HG03159 (cell line): ENCODE data around the gene LRRC4C.

Source experiments
- ATAC-seq: cut with Tn5 transposase; IDR thresholded peaks from one replicate; pipeline ENCODE4 v1.9.1; 2021; ENCODE audit warnings: mild to moderate bottlenecking, moderate library complexity; ENCODE audit not compliant: unreplicated experiment

Gene LRRC4C

DNA sequence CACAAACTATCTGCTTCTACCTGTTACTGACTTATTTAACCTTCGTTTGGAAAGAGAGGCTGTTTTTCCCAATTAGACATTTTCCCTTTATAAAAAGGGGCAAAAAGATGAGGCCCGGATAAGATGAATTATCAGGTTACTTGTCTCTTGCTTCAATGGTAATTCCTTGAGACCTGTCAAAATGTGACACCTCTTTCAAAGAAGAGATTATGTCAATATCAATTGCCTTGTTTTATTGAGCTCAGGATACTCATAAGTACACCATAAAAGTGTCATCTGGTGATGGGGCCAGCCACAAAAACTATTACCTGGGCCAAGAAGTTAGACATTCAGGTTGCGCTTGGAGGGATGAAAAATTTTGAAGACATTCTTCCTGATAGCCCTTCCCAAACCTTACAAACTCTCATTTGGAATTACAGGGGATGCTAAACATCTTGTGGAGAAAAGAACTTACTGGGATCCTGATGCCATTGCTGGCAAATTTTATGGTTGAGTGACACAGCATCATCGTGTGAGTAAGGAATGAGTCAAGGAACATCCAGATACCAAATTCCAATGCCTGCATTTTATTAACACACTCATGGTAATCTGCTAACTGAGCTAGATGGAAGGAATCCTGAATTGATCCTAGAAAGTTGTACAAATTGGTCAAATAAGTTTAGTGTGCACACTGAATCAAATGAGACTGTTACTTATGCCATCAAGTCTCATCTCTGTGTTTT is 1071.2 kb downstream of the LRRC4C start:
- no peak for ATAC-seq

DNA sequence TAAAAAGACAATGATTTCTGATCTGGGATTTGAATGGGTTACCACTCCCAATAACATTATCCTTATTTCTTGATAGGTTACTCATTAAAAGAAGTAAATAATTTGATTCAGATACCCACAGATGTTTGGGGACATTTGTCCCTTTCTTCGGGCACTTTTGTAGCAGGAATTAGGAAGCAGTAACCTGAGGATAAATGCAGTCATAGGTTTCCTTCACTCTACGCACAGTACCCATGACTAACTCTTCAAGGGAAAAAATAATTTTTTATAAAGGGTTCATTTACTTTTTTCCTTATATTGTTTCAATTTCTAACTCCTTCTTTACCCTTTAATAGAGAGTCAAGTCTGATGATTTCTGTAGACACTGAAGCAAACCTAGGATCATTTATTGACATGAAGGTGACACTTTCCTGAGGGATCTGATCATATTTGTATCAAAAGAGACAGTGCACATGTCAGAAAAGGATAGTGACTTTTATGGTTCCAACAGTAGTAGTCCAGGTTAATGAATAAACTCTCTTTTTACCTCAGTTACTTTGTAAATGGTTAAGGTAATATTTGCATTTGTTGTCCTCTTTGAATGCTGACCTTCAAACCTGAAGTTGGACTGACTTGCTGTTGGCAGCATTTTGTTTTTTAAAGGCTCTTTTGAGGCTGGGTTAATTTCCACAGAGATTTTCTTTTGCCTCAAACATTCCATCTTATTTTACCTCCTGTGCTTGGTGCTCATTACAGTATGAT is 1072.0 kb downstream of the LRRC4C start:
- no peak for ATAC-seq

GRCh38 chr11:40384991-40385390 is 1074.5 kb downstream of the LRRC4C start:
- ATAC-seq: no peak

DNA sequence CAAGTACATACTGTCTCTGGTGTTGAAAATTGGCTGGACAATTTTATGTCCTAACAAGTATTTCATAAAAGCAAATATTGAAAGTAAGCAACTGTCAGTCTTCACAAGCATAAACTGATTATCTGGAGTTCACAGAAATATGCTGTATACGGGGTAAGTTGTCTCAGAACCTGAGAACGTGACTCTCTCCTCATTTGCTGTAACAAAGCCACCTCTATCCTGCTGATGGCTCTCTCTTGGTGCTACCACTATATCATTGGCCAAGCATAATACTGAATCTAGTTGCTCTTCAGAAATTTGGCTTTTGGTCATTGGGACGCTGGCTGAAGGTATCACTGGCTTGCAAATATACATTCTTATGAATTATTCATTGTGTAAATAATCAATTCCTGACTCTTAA is 1078.0 kb downstream of the LRRC4C start:
- no peak for ATAC-seq

DNA sequence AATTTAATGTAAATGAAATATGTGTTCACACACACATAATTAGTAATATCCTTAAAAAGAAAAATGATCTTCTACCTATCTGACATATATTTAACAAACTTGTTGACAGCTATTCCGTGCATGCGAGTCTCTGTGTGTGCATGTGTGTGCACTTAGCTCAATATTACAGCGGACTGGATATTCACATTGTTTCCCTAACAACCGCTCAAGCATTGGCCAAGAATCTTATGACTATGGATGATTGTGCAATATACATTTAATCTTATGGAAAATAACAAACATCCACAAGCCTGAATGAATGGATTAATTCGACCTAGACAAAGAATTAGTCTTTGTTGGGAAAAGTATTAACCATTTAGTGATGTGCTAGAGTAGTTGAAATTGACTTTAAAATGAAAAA is 1078.6 kb downstream of the LRRC4C start:
- no peak for ATAC-seq

GRCh38 chr11:40376331-40376730 is 1083.1 kb downstream of the LRRC4C start:
- ATAC-seq: no peak

DNA sequence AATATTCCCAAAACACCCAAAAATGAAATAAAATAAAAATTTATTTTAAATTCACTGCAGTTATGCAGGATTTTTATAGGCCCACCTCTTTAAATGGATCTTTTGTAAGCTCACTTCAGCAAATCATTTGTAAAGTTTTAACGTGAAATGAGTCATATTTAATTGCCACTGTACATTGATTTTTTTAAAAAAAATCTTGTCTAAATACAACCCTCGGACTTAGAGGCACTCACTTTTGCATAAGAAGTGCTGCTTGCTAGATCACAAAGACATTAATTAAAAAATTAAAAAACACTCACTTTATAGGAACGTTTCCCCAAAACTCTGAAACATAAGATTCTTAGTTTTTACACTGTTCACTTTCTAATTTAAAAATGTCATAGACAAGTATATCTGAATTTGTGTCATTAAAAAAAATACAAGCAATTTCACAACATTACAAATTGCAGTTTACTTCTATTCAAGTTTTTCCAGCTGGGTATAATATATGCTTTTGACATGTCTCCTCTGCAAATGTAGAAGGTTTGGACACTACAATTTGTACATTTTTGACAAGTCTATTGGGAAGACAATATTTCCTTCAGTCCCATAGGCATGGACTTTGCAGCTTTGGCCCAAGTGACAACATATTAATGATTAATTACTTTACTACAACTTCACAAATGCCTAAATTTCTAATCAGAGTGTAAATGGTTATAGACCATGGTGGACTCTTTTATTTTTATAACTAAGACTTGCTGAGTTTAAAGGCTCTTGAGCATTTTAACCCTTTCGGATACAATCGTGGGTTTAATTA is 1088.4 kb downstream of the LRRC4C start:
- no peak for ATAC-seq

DNA sequence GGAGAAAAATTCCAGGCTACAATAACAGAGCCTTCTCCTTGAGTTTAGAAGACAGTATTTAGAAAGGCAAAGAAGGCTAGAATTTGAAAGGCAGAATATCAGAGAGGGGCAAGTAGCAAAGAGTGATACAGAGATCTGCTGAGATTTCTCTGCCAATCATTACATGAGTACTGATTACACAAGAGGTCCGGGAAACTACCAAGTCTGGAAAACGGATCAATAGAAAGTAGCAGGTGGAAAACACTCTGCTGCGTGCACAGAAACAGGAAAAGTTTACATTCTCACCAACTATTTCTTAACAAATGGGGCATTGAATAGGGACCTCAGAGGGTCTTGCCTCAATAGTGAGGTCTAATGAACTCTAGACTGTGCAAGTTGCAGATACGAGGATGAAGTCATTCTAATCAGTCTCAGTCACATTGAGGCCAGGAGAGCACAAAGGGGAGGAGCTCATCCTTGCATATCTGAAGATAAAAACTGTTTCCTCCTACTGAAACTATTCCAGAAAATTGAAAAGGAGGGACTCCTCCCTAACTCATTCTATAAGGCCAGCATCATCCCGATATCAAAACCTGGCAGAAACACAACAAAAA is 1099.2 kb downstream of the LRRC4C start:
- ATAC-seq: no peak

GRCh38 chr11:40354121-40354520 is 1105.3 kb downstream of the LRRC4C start:
- ATAC-seq: no peak

- ATAC-seq: no peak
Measured at GRCh38 chr11:40340911-40341310, 1118.5 kb downstream of the LRRC4C start.

GRCh38 chr11:40338739-40339138 is 1120.7 kb downstream of the LRRC4C start:
- ATAC-seq: no peak

DNA sequence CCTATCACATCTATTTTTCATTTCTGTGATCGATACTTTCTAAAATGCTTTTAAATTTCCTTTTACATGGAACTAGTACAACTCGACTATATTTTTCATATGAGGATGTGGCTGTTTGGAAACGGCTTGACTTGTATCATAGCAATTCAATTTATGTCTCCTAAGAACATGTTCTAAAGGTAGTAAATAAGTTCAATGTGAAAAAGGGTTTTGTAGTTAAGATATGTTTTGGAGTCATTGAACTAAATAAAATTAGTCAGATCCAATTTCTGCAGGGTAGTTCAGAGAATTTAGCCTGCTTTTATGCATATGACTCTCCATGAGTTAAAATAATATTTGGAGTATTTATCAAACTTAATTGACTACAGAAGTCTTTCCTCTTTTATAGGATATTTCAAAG is 1121.4 kb downstream of the LRRC4C start:
- ATAC-seq: no peak

- ATAC-seq: no peak
Measured at GRCh38 chr11:40337118-40337517, 1122.3 kb downstream of the LRRC4C start.

DNA sequence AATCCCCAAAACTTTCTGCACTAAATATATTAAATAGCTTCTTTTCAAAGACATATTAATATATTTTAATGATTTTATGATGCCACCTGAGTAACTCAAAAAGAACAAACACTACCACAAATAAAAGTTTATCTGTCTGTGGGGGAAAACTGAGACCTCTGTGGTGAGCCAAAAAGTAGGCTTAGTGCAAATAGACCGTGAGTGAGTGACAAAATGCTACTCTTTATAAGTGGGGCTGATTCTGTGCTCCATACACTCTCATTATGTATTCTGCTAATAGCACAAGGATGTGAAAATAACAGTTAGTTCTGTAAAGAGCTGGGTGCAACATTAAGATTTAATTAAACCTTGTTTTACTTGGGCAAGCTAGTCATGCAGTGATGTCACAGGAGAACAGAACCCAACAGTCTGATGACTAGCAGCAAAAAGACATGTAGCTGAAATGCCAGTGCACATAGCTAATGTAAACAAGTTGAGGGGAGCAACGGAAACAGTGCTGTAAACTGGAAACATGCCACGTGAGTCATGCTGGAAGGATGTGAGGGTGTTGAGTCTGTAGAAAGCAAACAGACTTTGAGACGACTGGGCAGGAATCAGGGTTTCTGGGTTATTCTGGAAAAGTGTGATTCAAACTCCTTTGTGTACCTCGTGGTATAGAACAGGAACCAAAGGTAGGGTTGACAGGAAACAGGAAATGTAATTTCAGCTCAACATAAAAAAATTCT is 1130.4 kb downstream of the LRRC4C start:
- no peak for ATAC-seq

DNA sequence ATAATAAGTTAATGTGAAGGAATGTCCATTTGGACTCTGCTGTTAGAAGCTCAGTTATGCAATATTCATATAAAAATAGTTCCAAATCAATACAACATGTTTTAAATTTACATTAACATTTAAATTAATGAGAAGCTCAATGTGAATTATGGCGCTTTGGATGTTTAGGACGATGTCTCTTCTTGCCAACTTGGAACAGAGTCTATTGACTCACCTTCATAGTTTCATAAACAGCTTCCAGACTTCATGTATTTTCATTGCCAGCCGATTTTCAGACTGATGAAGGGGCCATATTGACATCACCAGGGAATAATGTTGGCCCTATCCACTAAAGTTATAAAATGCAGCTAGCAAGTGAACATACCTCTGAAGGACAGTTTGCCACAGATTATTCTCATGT is 1136.2 kb downstream of the LRRC4C start:
- ATAC-seq: no peak

DNA sequence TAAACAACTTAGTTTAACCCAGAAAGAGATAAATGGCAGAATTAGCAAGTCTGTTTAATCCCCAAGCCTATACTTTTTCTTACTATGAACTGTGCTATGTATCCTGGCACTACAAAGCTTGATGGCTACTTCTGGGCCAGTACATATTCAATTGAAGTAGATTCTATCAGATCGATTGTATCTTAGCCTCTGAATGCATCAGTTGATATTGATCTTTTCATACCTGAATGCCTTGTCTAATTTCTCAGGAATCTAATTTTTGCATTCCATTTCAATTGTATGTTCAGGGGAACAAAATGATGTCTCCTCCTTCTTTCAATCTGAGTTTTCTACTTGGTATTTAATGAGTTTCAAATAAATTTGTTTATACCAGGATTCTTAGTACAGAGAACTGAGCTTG is 1137.9 kb downstream of the LRRC4C start:
- ATAC-seq: no peak

GRCh38 chr11:40316171-40316570 is 1143.3 kb downstream of the LRRC4C start:
- ATAC-seq: no peak

GRCh38 chr11:40315122-40315521 is 1144.3 kb downstream of the LRRC4C start:
- no peak for ATAC-seq

DNA sequence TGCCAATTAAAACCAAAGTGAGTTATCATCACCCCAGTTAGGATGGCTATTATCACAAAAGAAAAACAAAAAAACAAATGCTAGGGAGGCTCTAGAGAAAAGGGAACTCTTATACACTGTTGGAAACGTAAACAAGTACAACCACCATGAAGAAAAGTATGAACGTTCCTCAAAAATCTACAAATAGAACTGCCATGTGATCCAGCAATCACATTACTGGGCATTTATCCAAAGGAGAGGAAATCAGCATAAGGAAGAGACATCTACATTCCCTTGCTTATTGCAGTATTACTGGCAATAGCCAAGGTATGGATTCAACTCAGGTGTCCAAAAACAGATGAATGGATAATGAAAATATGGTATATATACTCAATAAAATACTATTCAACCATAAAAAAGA is 1145.1 kb downstream of the LRRC4C start:
- ATAC-seq: no peak

DNA sequence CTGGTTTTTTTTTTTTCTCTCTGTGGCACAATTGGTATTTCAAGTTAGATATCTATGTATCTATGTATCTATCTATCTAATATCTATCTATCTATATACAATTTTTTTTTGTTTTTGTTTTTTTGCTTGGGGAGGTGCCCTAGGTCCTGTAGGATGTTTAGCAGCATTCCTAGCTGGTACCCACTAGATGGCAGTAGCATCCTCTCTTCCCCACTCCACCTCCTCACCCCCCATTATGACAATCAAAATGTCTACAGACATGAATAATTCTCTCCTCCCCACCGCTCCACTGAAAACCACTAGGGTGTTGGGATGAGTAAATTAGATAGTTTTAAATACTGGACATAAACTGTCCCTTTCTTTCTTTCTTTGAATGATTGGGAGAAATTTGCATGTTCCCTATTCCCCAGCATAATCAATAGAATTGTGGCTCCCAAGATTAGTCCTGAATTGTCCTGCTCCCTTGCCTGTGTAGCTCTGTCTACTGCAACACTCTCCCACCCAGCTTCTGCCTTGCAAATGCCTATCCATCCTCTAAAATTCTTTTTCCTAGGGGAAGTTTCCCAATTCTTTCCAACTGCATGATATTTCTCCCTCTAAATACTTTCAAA is 1152.4 kb downstream of the LRRC4C start:
- peak; percentile 75 for ATAC-seq
